Kidney epithelial cell (primary cell): ENCODE measurements around the gene UGT1A8. TPM values are rescaled to one million over a fixed set of nuclear protein-coding genes. Genes with fewer than 3 reads are reported as not detected.

ENCODE experiments used
- DNase-seq: peaks from one replicate; pipeline ENCODE4 v3.0.0-alpha.2; 2010; ENCODE audit warnings: low read depth
- H3K27me3 ChIP-seq: 2 replicates; pipeline ENCODE4 v1.6.0; 2011; ENCODE audit warnings: low read length; ENCODE audit not compliant: control insufficient read depth, insufficient read depth
- H3K36me3 ChIP-seq: 2 replicates; pipeline ENCODE4 v1.5.1; 2011; ENCODE audit warnings: low read length; ENCODE audit not compliant: control insufficient read depth, insufficient read depth
- H3K4me3 ChIP-seq: 2 replicates; pipeline ENCODE4 v1.5.1; 2011; ENCODE audit warnings: low read depth, mild to moderate bottlenecking, control low read depth, low read length
- CTCF ChIP-seq: IDR thresholded peaks from 2 replicates; pipeline ENCODE4 v1.5.1; 2011; ENCODE audit warnings: mild to moderate bottlenecking, moderate library complexity, low read length, control low read depth, inconsistent platforms; ENCODE audit not compliant: insufficient read depth, poor library complexity, severe bottlenecking
- total RNA-seq: library from RNA; depleted of rRNA; stranded (reverse); fragments of >200 nt; gene quantifications from 2 replicates; pipeline ENCODE4 v1.2.3, GENCODE V29; 2015

UGT1A8 gene
- total RNA-seq, 1 donor from 2014 or later: not detected

- no peak for TF ChIP-seq CTCF
- DNase-seq: no peak
- Histone ChIP-seq H3K4me3 (no peak overlapping the region), H3K27me3 (no peaks in the 10 kb centered on the region), H3K36me3 (no peaks in the 10 kb centered on the region)
Observed at GRCh38 chr2:233772153-233772552, 154.7 kb downstream of the UGT1A8 start.

GRCh38 chr2:233772583-233772982 is 155.2 kb downstream of the UGT1A8 start:
- TF ChIP-seq CTCF: no peak
- no peak for DNase-seq
- no peak overlapping the region for H3K4me3 ChIP-seq
- no peaks in the 10 kb centered on the region for H3K27me3 ChIP-seq
- H3K36me3 ChIP-seq: no peaks in the 10 kb centered on the region

GRCh38 chr2:233773854-233774253 is 156.4 kb downstream of the UGT1A8 start:
- H3K4me3 ChIP-seq: no peak overlapping the region
- no peaks in the 10 kb centered on the region for H3K27me3 ChIP-seq
- no peaks in the 10 kb centered on the region for H3K36me3 ChIP-seq
- TF ChIP-seq CTCF: no peak
- no peak for DNase-seq

- H3K4me3 ChIP-seq: no peak overlapping the region
- H3K27me3 ChIP-seq: no peaks in the 10 kb centered on the region
- no peak for DNase-seq
- no peaks in the 10 kb centered on the region for H3K36me3 ChIP-seq
- TF ChIP-seq CTCF: no peak
Observed at GRCh38 chr2:233775414-233775813, 158.0 kb downstream of the UGT1A8 start.

GRCh38 chr2:233778030-233778429 is 160.6 kb downstream of the UGT1A8 start, which contains the start of gene MROH2A:
TSS of gene MROH2A (plus strand) at chr2:233778330. CDS start at chr2:233779359, 1,029 bp downstream.
- TF ChIP-seq CTCF: no peak
- Histone ChIP-seq H3K27me3 (no peaks in the 10 kb centered on the region), H3K36me3 (no peaks in the 10 kb centered on the region), H3K4me3 (no peak within 1 kb of the TSS)
- no peak for DNase-seq

- H3K4me3 ChIP-seq: no peak overlapping the region
- no peaks in the 10 kb centered on the region for H3K36me3 ChIP-seq
- no peaks in the 10 kb centered on the region for H3K27me3 ChIP-seq
- no peak for DNase-seq
- TF ChIP-seq CTCF: no peak
Observed at GRCh38 chr2:233779722-233780121, 162.3 kb downstream of the UGT1A8 start.
